Measurements from ENCODE around the gene KCNE3. TPM values are rescaled to one million over a fixed set of nuclear protein-coding genes. Genes with fewer than 3 reads are reported as not detected.

Gene KCNE3
- total RNA-seq, 1 experiment from 2014 or later: 4.9 TPM

GRCh38 chr11:74438681-74439080 lies 28.7 kb downstream of the KCNE3 start:
- H2BK12ac ChIP-seq (ENCODE audit: insufficient read length, low read depth, low read length): no peak overlapping the region
- no peak overlapping the region for H3K27ac Mint-ChIP-seq
- no peak overlapping the region for H4K8ac ChIP-seq (replicated peaks; ENCODE audit: insufficient read length, low read depth, low read length)
- H4K20me1 ChIP-seq (ENCODE audit: control insufficient read depth, insufficient read depth, insufficient read length): no peaks in the 10 kb centered on the region
- H3K4ac ChIP-seq (ENCODE audit: low read depth, low read length): no peak overlapping the region
- H4K91ac ChIP-seq (ENCODE audit: insufficient read length, low read depth, low read length): no peak overlapping the region
- no peaks in the 10 kb centered on the region for H3K27me3 ChIP-seq (ENCODE audit: insufficient read depth, low read length)
- no peaks in the 10 kb centered on the region for H3K23me2 ChIP-seq (ENCODE audit: insufficient read length, low read depth, low read length, poor library complexity, severe bottlenecking)
- H3K9ac ChIP-seq (ENCODE audit: extremely low read depth, insufficient read length, low read length): no peak overlapping the region
- H3K4me1 ChIP-seq (ENCODE audit: insufficient read depth, low read length): no peaks in the 10 kb centered on the region
- no peak overlapping the region for H2AFZ ChIP-seq (ENCODE audit: low read length)
- H2BK120ac ChIP-seq (ENCODE audit: low read depth, low read length, poor library complexity, severe bottlenecking): no peak overlapping the region
- H2BK5ac ChIP-seq (ENCODE audit: insufficient read length, low read length): no peak overlapping the region
- H3K79me2 ChIP-seq (ENCODE audit: insufficient read depth, low read length): no peaks in the 10 kb centered on the region
- no peak overlapping the region for H3K4me3 Mint-ChIP-seq
- H3K9me3 Mint-ChIP-seq: no peaks in the 10 kb centered on the region
- H3K27ac ChIP-seq (ENCODE audit: insufficient read length, low read depth, low read length): no peak overlapping the region
- no peak overlapping the region for H2BK15ac ChIP-seq (ENCODE audit: low read depth, low read length)
- no peak overlapping the region for H3K18ac ChIP-seq (ENCODE audit: insufficient read length, low read depth, low read length)
- H3T11ph ChIP-seq (ENCODE audit: low read length): no peak overlapping the region
- no peaks in the 10 kb centered on the region for H3K36me3 Mint-ChIP-seq (ENCODE audit: insufficient read depth in 1 of 3, low read depth in 3 of 3)
- H3K27me3 Mint-ChIP-seq (ENCODE audit: low read depth): no peaks in the 10 kb centered on the region
- no peaks in the 10 kb centered on the region for H3K9me3 ChIP-seq (ENCODE audit: control insufficient read depth, low read depth, low read length)
- no peak for TF ChIP-seq CTCF (conservative IDR thresholded peaks at IDR 0.05)
- no peak overlapping the region for H2BK20ac ChIP-seq (ENCODE audit: low read depth, low read length, poor library complexity, severe bottlenecking)
- H2AK5ac ChIP-seq (ENCODE audit: insufficient read length, low read length): no peak overlapping the region
- DNase-seq: no peak
- no peak overlapping the region for H3K56ac ChIP-seq (ENCODE audit: insufficient read length, low read depth, low read length)
- H3K23ac ChIP-seq (ENCODE audit: insufficient read length, low read depth, low read length): no peak overlapping the region
- no peak overlapping the region for H3K4me2 ChIP-seq (ENCODE audit: insufficient read depth, insufficient read length, low read length)
- no peak overlapping the region for H3K14ac ChIP-seq (ENCODE audit: insufficient read depth, low read length)
- no CpG with 5 or more reads among the region's 1 CpG for WGBS (ENCODE audit: extremely low coverage, insufficient read length, low lambda C conversion rate)
- peaks cover 6 to 13% of the 10 kb centered on the region in 2 experiments for H3K4me1 Mint-ChIP-seq
- H4K5ac ChIP-seq (ENCODE audit: insufficient read length, low read depth, low read length): no peak overlapping the region
- no peaks in the 10 kb centered on the region for H3K79me1 ChIP-seq (ENCODE audit: insufficient read depth, low read depth, low read length, poor library complexity, severe bottlenecking)

Data from H9 (cell line).